GM19455 (cell line): ENCODE measurements around the gene GAD2.

Experiments used
- ATAC-seq: cut with Tn5 transposase; IDR thresholded peaks from one replicate; pipeline ENCODE4 v1.9.1; 2021; ENCODE audit not compliant: unreplicated experiment

GAD2 gene

GRCh38 chr10:26216585-26217395 lies at the start of gene GAD2:
Gene GAD2, plus strand, starts transcription at chr10:26216774. Its CDS starts 36 bp downstream, at chr10:26216810.
- no peak for ATAC-seq

GRCh38 chr10:26169466-26169865 lies 47.1 kb upstream of the GAD2 start:
- no peak for ATAC-seq

GRCh38 chr10:26172131-26172530 lies 44.4 kb upstream of the GAD2 start:
- no peak for ATAC-seq

- ATAC-seq = no peak
These were observed 42.7 kb upstream of the GAD2 start for GRCh38 chr10:26173837-26174236.

GRCh38 chr10:26177341-26177740 lies 39.2 kb upstream of the GAD2 start:
- no peak for ATAC-seq

GRCh38 chr10:26194275-26194674 lies 22.3 kb upstream of the GAD2 start:
- no peak for ATAC-seq

GRCh38 chr10:26197248-26197647 lies 19.3 kb upstream of the GAD2 start:
- ATAC-seq = no peak

- ATAC-seq = no peak
These were observed 18.5 kb upstream of the GAD2 start for GRCh38 chr10:26198119-26198518.

GRCh38 chr10:26199841-26200240 lies 16.7 kb upstream of the GAD2 start:
- ATAC-seq = no peak

GRCh38 chr10:26205223-26205622 lies 11.4 kb upstream of the GAD2 start:
- no peak for ATAC-seq

- no peak for ATAC-seq
These were observed 4.7 kb upstream of the GAD2 start for GRCh38 chr10:26211781-26212444.

GRCh38 chr10:26212511-26212910 lies 4.1 kb upstream of the GAD2 start:
- no peak for ATAC-seq

GRCh38 chr10:26213157-26213800 lies 3.3 kb upstream of the GAD2 start:
- no peak for ATAC-seq

GRCh38 chr10:26214004-26214403 lies 2.6 kb upstream of the GAD2 start:
- no peak for ATAC-seq

- no peak for ATAC-seq
These were observed 1.8 kb upstream of the GAD2 start for GRCh38 chr10:26214551-26215395.

- ATAC-seq = no peak
These were observed 1.1 kb upstream of the GAD2 start for GRCh38 chr10:26215396-26215934.

- no peak for ATAC-seq
These were observed 514 bp upstream of the GAD2 start for GRCh38 chr10:26215935-26216584.

- ATAC-seq = no peak
These were observed 967 bp downstream of the GAD2 start for GRCh38 chr10:26217396-26218086.

- no peak for ATAC-seq
These were observed 3.1 kb downstream of the GAD2 start for GRCh38 chr10:26219676-26220075.

GRCh38 chr10:26220901-26221300 lies 4.3 kb downstream of the GAD2 start:
- ATAC-seq = no peak
